GM19455 (cell line): ENCODE measurements around the gene C4orf50.
"Not testable (repeated sequence)": the region's sequence is repeated elsewhere in the genome, so short reads cannot be mapped to it uniquely, and the experiment has no call there.

Experiments used
- ATAC-seq: cut with Tn5 transposase; IDR thresholded peaks from one replicate; pipeline ENCODE4 v1.9.1; 2021; ENCODE audit not compliant: unreplicated experiment

Gene C4orf50

DNA sequence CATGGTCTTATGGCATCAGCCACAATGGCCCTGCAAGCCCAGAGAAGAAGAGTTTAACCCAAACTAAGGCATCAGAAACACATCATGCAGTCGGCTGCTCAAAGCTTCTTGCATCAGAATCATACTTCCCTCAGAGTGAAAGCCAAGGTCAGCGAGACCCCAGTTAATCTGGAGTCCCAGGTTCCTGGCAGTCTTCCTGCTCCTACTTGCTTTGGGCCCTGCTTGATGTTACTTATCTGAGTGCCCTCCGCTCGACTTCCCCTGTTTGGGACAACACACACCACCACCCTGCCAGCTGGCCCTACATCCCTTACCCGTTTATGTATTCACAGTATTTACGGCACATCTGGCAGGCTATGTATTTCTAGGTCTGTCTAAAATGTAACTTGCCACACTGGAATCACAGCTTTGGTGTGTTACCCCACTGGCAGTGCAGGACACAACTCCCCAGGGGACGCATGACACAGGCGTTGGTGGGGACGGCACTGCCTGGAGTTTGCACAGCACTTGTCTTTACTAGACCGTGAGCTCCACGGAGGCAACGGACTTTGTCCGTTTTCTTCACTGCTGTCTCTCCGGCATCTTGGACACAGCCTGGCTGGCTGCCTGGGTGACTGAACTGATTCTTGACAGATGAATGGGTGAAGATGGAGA, 148.1 kb downstream of the C4orf50 start:
- ATAC-seq, result no peak

DNA sequence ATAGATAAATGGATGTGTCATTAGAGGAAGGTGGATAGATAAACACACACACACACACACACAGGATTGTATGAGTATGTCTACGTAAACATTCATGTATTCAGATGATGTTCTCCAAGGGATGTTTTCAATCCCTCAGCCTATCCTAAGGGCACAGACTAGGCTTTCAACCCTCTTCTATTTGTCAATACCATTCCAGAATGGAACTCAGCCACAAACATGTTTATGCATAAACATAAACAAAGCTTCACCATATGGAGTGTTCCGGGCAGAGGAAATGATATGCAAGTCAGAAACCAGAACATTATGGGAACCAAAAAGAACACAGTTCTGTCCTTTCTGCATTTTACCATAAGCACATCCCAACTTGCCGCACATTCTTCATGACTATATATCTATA, 150.4 kb downstream of the C4orf50 start:
- no peak for ATAC-seq

DNA sequence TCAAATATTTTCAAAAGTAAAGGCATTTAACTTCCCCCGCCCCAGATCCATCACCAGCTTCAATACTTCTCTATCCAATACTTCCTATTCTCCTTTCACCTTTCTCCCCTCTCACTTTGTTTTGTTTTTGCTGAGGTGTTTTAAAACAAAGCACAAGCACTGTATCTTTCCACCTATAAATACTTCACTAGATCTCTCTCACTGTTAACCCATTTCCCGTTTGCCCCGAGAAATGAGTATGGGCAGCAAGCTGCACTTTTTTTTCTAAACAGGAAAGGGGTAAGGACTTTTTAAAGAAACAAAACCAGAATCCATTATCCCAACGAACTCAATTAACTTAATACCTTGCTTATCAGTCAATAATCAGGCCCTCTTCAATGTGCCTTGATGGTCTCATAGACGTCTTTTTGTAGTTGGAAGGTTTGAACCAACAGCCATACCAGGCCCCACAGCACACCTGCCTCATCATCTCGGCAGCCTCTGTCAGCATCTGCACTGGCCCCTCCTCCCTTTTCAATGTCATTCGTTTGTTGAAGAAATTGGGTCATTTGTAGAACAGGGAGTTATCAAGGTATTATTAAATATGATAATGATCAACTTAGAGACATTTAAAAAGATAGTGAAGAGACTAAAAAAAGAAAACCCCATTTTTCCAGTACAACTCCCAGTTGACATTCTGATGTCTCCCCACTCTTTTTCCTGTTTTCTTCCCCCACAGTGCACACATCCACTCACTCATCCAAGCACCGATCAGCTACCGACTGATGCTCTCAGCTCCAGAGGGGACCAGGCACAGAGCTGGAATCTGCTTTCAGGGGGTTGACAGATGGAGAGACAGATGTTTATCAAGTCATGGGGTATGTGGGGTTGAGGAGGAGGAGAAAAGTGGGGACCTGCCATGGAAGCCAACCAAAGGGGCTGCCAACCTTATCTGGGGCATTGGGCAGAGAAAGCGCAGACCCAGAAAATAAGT, 151.1 kb downstream of the C4orf50 start:
- ATAC-seq, result no peak

DNA sequence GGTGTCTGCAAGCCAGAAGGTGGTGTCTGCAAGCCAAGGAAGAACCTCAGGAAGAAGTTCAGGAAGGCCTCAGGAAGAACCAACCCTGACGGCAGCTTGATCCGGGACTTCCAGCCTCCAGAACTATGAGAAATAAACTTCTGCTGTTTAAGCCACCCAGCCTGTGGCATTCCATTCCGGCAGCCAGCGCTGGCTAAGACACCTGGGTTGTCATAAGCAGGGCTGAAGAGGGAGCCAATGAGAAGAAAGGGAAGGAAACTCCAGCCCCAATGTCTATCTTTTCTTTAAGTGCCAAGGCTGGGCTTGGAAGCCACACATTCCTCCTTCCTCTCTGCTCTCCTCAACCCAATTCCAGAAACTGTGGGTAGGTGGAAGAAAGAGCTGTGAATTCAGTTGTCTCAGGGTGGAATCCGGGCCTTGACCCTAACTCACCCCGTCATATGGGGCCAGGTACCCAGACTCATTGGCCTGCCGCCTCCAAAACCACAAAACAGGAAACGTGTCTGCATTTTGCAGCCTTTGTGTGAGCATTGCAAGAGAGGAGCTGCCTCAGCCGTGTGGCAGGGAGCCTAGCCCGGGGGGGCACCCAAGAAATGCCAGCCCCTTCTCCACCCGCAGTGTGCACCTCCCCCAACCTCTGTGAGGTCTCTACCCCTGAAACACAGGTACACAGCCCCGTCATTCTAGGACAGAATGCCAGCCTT, 152.2 kb downstream of the C4orf50 start:
- no peak for ATAC-seq

DNA sequence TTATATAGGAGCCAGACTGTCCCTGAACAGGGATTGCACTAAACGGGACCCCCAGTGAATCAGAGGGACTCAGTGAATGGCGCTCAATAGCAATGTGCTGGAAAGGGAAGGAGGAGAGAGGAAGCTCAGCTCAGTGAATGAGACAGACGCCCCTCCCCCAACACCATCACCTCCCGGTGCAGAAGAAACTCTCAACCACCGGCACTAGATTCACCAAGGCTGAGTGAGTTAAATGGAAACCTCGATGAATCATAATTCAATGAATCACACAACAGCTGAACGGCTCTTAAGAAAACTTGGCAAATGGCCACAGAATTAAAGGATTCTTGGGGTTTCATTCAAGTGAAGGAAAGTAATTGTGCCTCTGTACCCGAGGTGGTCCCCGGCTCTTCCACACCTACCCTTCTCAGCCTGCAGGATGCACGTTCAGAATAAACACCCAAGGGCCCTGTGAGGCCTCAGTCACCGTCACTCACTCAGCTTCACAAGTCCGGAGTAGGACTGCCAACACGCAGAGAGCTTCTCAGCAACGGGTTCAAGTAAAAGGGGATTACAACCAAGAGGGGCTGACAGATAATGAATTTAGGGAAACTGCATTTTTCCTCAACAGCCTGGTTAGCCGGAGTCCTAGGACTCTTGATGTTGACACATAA, 154.6 kb downstream of the C4orf50 start:
- no peak for ATAC-seq

DNA sequence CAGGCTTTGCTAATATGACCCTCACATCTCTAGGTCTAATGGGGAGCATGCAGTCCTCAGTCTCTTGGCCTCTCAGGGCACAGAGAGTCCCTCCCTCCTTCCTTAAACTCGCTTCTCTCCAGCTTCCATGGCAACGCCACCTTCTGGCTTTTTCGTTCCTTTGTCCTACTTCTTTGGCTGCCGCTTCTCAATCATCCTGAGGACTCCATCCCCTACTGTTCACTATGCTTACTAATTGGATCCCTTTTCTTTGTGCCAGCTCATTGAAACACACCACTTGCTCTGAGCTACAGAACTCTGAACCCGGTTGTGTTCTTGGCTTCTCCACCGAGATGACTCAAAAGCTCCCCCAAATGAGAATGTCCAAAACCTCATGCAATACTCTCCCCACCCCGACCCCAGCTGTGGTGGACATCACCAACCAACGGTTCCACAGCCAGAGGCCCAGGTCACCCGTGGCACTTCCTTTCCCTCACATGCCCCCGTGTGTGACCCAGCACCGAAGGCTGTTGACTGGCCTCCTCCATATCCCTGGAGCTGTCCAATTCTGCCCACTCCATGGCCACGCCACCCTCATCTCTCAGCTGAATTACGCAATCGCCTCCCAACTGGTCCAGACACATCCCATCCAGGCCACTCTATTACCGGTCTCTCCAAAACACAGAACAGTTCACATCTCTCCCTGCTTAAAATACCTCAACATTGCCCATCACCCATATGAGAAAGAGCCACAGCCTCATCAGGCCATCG, 160.0 kb downstream of the C4orf50 start:
- ATAC-seq, result no peak

DNA sequence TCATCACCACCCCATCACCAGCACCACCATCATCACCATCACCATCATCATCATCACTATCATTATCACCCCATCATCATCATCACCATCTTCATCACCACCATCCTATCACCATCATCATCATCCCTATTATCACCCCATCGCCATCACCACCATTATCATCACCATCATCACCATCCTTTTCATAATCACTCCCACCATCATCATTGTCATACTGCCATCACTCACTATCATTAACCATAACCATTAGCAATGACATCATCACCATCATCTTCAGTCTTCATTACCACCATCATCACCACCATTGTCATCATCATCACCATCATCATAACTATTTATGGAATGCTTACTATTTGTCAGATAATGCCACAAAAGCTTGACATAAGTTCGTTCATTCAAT, 161.0 kb downstream of the C4orf50 start:
- ATAC-seq, result no peak

DNA sequence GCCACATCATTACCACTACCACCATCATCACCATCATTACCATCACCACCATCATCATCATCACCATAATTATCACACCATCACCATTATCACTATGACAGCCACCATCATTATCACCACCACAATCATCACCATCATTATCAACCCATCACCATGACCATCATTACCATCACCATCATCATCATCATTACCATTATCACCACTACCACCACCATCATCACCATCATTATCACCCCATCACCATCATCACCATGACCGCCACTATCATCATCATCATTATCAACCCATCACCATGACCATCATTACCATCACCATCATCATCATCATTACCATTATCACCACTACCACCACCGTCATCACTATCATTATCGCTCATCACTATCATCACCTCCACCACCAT, 161.9 kb downstream of the C4orf50 start:
- not testable (repeated sequence) for ATAC-seq

DNA sequence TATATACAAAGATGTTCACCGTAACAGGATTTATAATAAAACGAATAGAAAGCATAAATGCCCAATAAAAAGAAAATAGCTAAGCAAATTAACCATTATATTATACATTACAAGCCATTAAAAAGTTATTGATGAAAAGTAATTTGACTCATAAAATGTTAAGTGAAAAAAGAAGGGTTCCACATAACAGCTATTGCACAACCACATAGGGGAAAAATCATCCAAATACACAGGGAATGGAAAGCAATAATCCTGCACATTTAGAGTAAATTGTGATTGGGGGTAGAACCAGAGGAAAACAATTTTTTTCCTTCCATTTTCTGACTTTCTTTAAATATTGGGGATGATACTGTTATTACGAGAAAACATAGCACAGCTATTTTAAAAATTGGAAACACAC, 163.3 kb downstream of the C4orf50 start:
- ATAC-seq, result no peak

DNA sequence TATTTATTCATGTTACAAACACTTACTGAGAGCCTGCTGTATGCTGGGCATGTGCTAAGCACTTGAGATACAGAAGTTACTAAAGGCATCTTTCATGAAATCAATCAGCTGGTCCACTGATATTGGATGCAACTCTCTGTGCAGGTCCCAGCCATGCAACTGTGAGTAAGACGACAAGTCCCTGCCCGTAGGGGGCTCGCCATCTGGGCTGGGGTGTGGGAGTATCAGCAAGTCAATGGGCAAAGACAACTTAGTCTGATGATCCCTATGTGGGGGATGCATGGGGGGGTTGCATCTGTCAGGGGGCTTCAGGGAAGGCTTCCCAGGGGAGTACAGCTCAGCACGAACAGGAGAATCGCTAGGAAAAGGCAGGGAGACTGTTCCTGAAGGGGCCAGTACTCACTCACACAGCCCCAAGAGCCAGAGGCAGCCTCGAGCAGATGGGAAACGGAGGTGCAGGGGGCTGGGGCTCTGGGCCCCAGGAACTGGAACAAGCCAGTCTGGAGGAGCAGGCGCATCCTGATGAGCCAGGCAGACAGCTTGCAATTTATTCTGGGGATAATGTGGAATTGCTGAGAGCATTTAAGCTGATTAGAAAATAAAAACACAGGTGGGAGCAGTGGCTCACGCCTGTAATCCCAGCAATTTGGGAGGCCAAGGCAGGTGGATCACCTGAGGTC, 165.6 kb downstream of the C4orf50 start:
- no peak for ATAC-seq

DNA sequence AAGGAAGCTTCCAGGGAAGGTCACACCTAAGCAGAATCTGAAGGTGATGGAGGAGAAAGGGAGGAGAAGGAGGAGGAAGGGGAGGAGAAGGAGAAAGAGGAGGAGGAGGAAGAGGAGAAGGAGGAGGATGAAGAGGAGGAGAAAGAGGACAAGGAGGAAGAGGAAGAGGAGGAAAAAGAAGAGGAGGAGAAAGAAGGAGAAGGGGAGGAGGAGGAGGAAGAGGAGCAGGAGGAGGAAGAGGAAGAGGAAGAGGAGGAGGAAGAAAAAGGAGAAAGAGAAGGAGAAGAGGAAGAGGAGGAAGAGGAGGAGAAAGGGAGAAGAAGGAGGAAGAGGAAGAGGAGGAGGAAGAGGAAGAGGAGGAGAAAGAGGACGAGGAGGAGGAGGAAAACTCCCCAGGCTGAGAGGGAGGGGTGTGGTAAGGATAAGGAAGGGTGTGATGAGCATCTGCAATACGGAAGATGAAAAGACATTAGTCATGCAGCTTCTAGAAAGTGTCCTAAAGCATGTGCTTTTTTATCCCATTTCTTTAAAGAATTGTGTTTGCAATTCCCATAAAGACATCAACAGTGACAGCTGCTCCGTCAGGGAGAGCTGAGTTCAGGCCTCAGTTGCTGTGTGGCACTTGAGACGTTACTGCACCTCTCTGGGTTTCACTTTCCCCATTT, 166.5 kb downstream of the C4orf50 start:
- ATAC-seq, result no peak
